Midbrain (tissue), 1 donor: Measurements from ENCODE around the gene OTULIN.

ENCODE experiments used
- DNase-seq: peaks from one replicate; lab custom pipeline; 2025; lab: John Stamatoyannopoulos, UW

Gene OTULIN

DNA sequence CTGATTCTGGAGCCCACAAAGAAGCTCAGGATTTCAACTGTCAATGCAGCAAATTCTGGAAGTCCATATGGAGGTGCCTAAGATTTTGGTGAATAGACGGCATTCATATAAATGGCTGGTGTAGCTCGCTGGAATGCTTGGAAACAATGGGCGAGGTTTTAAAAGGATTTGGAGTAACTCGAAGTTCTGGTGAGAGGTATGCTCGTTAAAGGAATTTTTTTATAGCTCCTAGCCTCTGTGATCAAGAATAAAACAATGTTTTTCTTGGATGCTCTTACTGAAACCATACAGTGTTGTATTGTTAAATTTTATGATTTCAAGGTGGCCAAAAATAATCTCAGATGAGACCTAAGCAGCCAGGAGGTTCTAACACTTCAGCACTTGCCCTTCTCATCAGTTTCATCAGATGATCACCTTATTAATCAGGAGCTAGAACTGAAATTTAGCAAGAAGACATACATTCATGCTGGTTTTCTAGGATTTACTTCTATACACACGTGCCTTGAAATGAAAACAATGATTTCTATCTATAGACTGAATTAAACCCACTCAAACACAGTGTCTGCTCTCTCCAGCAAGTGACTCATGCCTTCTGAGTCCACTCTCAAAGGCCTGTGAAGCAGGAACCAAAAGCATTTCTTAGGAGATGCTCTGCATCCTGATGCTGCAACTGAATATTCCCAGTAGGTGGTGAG, 79.2 kb downstream of the OTULIN start:
- DNase-seq: no peak

- no peak for DNase-seq
These were observed 80.0 kb downstream of the OTULIN start for GRCh38 chr5:14744296-14745187.

- DNase-seq: no peak
These were observed 80.7 kb downstream of the OTULIN start for GRCh38 chr5:14745188-14745563.

DNA sequence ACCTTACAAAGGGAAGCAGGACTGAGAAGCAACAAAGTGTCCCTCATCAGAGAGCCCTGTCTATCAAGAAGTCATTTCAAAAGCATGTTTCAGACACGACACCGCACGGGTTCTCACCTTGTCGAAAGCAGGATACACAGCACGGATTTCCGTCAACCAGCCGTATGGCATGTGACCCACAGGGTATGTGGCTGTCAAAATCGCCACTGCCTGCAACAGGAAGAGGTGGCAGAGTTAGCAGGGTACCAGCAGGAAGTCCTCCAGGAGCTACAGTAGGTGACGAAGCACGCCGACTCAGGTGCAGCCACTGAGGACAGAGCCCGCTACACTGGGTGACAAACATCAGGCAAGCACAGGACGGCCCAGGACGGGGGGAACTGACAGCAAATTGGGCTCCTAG, 81.2 kb downstream of the OTULIN start:
- no peak for DNase-seq

DNA sequence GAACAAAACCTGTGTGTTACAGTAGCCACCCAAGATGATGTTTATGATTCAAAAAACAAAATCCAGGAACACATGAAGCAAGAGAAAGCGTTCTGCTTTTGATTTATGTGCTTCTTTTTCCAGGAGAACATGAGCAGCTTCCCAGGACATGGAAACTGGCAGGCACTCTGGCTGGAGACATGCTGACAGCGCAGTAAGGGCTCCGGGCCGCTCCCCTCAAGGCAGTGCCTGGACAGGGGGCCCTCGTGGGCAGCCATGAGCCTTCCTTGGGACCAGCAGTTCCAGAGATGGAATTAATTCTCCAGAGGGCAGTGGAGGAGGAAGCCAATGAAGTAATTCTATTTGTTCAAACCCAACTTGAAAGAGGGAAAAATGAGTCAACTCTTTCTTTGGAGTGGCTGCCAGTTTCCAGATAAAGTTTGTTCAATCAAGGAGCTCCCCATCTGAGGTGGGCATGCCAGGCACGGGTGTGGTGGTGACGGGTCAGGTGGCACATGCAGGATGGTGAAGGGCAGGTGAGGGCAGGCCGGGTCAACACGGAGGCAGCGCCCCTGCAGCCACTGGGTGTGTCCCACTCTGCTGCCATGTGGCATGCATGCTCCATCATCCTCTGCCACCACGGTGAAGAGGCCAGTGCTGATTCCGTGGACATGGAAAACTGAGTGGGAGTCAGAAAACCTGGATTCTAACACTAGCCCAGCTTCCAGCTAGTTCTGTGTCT, 83.8 kb downstream of the OTULIN start:
- DNase-seq: no peak
